Measurements from ENCODE around the gene CBLN3.
A peak's percentile ranks its signal among the peaks of the same experiment; 100 is the strongest.
"Not testable (repeated sequence)": the region's sequence is repeated elsewhere in the genome, so short reads cannot be mapped to it uniquely, and the experiment has no call there.

Gene CBLN3

GRCh38 chr14:24458736-24459135 lies 29.3 kb upstream of the CBLN3 start:
- Histone ChIP-seq H3K4me1 (ENCODE audit: insufficient read depth, low read length) (no peaks in the 10 kb centered on the region), H3K36me3 (ENCODE audit: insufficient read depth, low read length) (no peaks in the 10 kb centered on the region), H3K27ac (ENCODE audit: low read depth, low read length) (no peak overlapping the region), H3K4me3 (ENCODE audit: low read length) (no peak overlapping the region), H3K9me3 (ENCODE audit: insufficient read depth, low read depth, low read length) (peaks cover 10% of the 10 kb centered on the region), H3K27me3 (ENCODE audit: insufficient read depth, low read length) (no peaks in the 10 kb centered on the region), H3K9ac (ENCODE audit: low read depth, low read length) (no peak overlapping the region)
- WGBS, result 89% methylated on average over 1 of the region's 1 CpG

GRCh38 chr14:24456980-24457379 lies 27.5 kb upstream of the CBLN3 start:
- Histone ChIP-seq H3K27me3 (ENCODE audit: insufficient read depth, low read length) (no peaks in the 10 kb centered on the region), H3K9me3 (ENCODE audit: insufficient read depth, low read depth, low read length) (peaks cover 14% of the 10 kb centered on the region), H3K4me3 (ENCODE audit: low read length) (no peak overlapping the region), H3K4me1 (ENCODE audit: insufficient read depth, low read length) (no peaks in the 10 kb centered on the region), H3K36me3 (ENCODE audit: insufficient read depth, low read length) (no peaks in the 10 kb centered on the region), H3K27ac (ENCODE audit: low read depth, low read length) (no peak overlapping the region), H3K9ac (ENCODE audit: low read depth, low read length) (no peak overlapping the region)

DNA sequence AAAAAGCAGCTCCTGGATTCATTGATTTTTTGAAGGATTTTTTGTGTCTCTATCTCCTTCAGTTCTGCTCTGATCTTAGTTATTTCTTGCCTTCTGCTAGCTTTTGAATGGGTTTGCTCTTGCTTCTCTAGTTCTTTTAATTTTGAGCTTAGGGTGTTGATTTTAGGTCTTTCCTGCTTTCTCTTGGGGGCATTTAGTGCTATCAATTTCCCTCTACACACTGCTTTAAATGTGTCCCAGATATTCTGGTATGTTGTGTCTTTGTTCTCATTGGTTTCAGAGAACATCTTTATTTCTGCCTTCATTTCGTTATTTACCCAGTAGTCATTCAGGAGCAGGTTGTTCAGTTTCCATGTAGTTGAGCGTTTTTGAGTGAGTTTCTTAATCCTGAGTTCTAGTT lies 21.4 kb upstream of the CBLN3 start:
- H3K9me3 ChIP-seq (ENCODE audit: insufficient read depth, low read depth, low read length), result peaks cover 14% of the 10 kb centered on the region
- not testable (repeated sequence) for H3K27me3 ChIP-seq (ENCODE audit: insufficient read depth, low read length); H3K9ac ChIP-seq (ENCODE audit: low read depth, low read length); H3K27ac ChIP-seq (ENCODE audit: low read depth, low read length); H3K4me3 ChIP-seq (ENCODE audit: low read length); H3K36me3 ChIP-seq (ENCODE audit: insufficient read depth, low read length); H3K4me1 ChIP-seq (ENCODE audit: insufficient read depth, low read length)
- WGBS, result no CpG with 5 or more reads among the region's 2 CpGs

DNA sequence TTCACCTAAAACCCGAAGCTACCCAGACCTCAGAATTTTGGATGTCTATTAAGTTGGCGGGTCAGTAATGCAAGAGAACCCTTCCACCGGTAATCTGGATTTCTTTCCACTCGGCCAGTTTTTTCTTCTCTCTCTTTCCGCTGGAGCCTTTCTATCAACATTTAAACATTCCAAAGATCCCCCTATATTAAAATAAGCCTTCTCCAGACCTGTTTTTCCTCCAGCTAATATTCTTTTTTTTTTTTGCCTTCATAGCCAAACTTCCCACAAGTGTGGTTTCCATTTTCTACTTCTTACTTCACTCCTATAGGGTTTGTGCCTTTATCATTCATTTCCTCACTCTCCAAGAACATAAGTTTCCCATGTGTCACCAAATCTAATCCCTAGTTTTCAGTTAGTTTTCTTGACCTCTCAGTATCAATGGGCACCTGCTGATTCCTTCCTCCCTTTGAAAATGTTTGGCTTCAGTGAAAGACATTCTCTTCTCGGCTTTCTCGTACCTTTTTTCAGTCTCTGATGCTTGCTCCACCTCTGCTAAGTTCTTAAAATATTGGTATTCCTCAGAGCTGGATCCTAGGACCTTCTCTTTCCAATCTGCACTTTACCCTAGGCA lies 13.7 kb upstream of the CBLN3 start:
- Histone ChIP-seq H3K27me3 (ENCODE audit: insufficient read depth, low read length) (no peaks in the 10 kb centered on the region), H3K9me3 (ENCODE audit: insufficient read depth, low read depth, low read length) (no peaks in the 10 kb centered on the region), H3K36me3 (ENCODE audit: insufficient read depth, low read length) (peaks cover 30% of the 10 kb centered on the region), H3K4me1 (ENCODE audit: insufficient read depth, low read length) (peaks cover 6% of the 10 kb centered on the region), H3K9ac (ENCODE audit: low read depth, low read length) (peak overlapping the region; percentile 82), H3K4me3 (ENCODE audit: low read length) (peak overlapping the region; percentile 78), H3K27ac (ENCODE audit: low read depth, low read length) (peak overlapping the region; percentile 99)
- 5% methylated on average over 5 of the region's 7 CpGs for WGBS

DNA sequence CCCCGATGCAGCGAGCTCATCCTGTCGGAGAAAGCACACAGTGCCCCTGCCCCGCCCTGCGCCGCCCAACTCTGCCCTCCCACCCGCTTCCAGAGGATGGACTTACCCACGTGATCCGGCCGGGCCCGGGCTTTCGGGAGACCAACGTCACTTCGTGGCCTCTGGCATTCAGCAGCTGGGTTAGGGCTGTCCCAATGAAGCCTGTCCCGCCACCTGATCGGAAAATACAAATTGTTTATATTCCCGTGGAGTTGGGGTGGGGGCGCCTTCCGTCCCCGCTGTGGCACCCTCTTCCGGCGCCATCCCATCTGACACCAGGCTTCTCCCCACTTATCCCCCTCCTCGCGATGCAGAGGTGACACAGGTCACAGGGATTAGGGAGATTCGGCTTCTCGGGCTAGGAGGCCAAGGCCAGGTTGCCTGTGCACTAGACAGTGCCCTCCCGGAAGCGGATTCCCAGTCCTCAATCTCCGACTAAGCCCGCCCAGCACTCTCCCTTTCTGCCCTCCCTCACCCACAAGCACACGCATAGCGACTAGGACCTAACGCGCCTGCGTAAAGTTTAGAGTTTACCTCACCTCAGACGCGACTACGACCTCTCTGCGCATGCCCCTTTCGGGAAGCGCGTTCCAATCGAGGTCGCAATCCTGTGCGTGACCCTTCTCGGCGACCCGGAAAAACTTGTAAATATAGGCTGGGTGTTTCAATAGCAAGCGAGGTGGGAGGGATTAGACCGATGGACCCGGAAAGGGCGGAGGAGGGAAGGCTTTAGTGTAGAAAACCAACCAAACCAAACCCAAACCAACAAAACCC lies 13.0 kb upstream of the CBLN3 start, which contains the start of gene SDR39U1:
Gene SDR39U1, minus strand, starts transcription at position 537 of the 813 bp plus-strand sequence. Its CDS starts 7 bp downstream, at position 530.
- Histone ChIP-seq H3K27me3 (ENCODE audit: insufficient read depth, low read length) (no peaks in the 10 kb centered on the region), H3K4me1 (ENCODE audit: insufficient read depth, low read length) (peaks cover 6% of the 10 kb centered on the region), H3K4me3 (ENCODE audit: low read length) (peak within 1 kb of the TSS; percentile 78), H3K36me3 (ENCODE audit: insufficient read depth, low read length) (peaks cover 37% of the 10 kb centered on the region), H3K9ac (ENCODE audit: low read depth, low read length) (peak within 1 kb of the TSS; percentile 90), H3K27ac (ENCODE audit: low read depth, low read length) (peak within 1 kb of the TSS; percentile 99), H3K9me3 (ENCODE audit: insufficient read depth, low read depth, low read length) (no peaks in the 10 kb centered on the region)
- WGBS, result under 1% methylated on average over 50 of the region's 52 CpGs

- peaks cover 41% of the 10 kb centered on the region for H3K36me3 ChIP-seq (ENCODE audit: insufficient read depth, low read length)
- H3K4me1 ChIP-seq (ENCODE audit: insufficient read depth, low read length), result peaks cover 6% of the 10 kb centered on the region
- WGBS, result 2% methylated on average over 12 of the region's 12 CpGs
- peak overlapping the region; percentile 78 for H3K4me3 ChIP-seq (ENCODE audit: low read length)
- no peaks in the 10 kb centered on the region for H3K9me3 ChIP-seq (ENCODE audit: insufficient read depth, low read depth, low read length)
- H3K9ac ChIP-seq (ENCODE audit: low read depth, low read length), result peak overlapping the region; percentile 90
- H3K27ac ChIP-seq (ENCODE audit: low read depth, low read length), result peak overlapping the region; percentile 99; the same call in 1 of the 2 replicates
- H3K27me3 ChIP-seq (ENCODE audit: insufficient read depth, low read length), result no peaks in the 10 kb centered on the region
These were observed 12.4 kb upstream of the CBLN3 start for GRCh38 chr14:24441904-24442239.

GRCh38 chr14:24441485-24441884 lies 12.0 kb upstream of the CBLN3 start:
- peak overlapping the region; percentile 78 for H3K4me3 ChIP-seq (ENCODE audit: low read length)
- peak overlapping the region; percentile 90; the same call in 1 of the 2 replicates for H3K9ac ChIP-seq (ENCODE audit: low read depth, low read length)
- no peaks in the 10 kb centered on the region for H3K9me3 ChIP-seq (ENCODE audit: insufficient read depth, low read depth, low read length)
- 53% methylated on average over 5 of the region's 5 CpGs for WGBS
- H3K27me3 ChIP-seq (ENCODE audit: insufficient read depth, low read length), result no peaks in the 10 kb centered on the region
- no peak overlapping the region for H3K27ac ChIP-seq (ENCODE audit: low read depth, low read length)
- H3K4me1 ChIP-seq (ENCODE audit: insufficient read depth, low read length), result peaks cover 6% of the 10 kb centered on the region
- peaks cover 41% of the 10 kb centered on the region for H3K36me3 ChIP-seq (ENCODE audit: insufficient read depth, low read length)

DNA sequence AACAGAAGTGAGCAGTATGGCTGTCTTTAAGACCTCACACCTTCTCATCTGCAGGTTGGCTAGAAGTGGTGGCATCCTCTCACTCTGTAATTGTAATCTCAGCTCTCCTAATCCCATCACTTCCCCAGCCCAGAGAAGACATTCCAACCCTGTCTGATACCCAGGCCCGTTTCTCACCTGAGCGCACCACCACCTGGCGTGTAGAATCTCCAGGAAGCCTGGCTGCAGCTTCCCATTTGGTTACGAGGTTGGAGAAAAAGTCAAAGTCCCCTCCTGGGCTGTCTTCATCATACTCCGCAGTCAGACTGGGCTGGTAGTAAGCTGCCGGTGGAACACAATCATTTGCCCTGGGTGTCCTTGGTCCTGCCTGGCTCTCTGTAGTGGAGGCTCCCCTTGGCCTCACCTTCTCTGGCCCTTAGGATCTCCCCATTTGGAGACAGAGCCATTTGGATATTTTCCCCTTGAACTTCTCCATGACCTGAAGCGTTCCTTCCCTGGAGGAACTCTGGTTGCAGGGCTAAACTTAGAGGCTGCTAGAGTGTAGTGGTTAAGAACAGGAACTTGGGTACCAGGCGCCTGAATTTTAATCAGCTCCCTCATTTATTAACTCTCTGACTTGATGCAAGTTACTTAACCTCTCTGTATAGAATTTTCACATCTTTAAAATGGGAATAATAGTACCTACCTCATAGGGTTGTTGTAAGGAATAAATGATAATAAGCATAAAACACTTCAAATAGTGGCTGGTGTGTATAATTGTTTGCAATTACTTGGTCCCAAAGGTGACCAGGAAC lies 11.3 kb upstream of the CBLN3 start:
- H3K4me1 ChIP-seq (ENCODE audit: insufficient read depth, low read length), result peaks cover 6% of the 10 kb centered on the region
- no peak overlapping the region; the same call in 1 of the 2 replicates for H3K4me3 ChIP-seq (ENCODE audit: low read length)
- H3K27ac ChIP-seq (ENCODE audit: low read depth, low read length), result no peak overlapping the region
- peaks cover 41% of the 10 kb centered on the region for H3K36me3 ChIP-seq (ENCODE audit: insufficient read depth, low read length)
- H3K27me3 ChIP-seq (ENCODE audit: insufficient read depth, low read length), result no peaks in the 10 kb centered on the region
- H3K9ac ChIP-seq (ENCODE audit: low read depth, low read length), result no peak overlapping the region
- WGBS, result 97% methylated on average over 7 of the region's 8 CpGs
- H3K9me3 ChIP-seq (ENCODE audit: insufficient read depth, low read depth, low read length), result no peaks in the 10 kb centered on the region

- H3K9me3 ChIP-seq (ENCODE audit: insufficient read depth, low read depth, low read length), result no peaks in the 10 kb centered on the region
- peaks cover 41% of the 10 kb centered on the region for H3K36me3 ChIP-seq (ENCODE audit: insufficient read depth, low read length)
- H3K4me1 ChIP-seq (ENCODE audit: insufficient read depth, low read length), result peaks cover 6% of the 10 kb centered on the region
- no peak overlapping the region for H3K9ac ChIP-seq (ENCODE audit: low read depth, low read length)
- H3K4me3 ChIP-seq (ENCODE audit: low read length), result no peak overlapping the region
- H3K27me3 ChIP-seq (ENCODE audit: insufficient read depth, low read length), result no peaks in the 10 kb centered on the region
- no peak overlapping the region for H3K27ac ChIP-seq (ENCODE audit: low read depth, low read length)
- 88% methylated on average over 15 of the region's 15 CpGs for WGBS
These were observed 10.6 kb upstream of the CBLN3 start for GRCh38 chr14:24439830-24440605.

DNA sequence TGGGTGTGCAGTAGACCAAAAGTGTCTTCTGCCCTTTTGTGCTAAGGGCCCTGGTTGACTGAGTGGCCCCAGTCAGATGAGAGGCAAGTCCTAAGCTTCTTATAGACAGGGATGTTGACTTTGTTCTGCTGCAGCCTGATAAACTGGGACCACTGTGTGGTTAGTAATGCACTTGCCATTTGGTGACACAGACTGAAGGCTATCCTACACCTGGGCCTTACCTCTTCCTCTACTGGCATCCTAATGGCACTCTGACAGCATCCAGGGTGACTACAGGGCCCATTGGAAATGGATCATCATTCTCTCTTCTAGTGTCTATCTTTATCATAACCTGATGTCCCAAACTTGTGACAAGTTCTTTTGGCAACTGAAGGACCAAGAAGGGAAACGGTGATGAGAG lies 9.8 kb upstream of the CBLN3 start:
- H3K36me3 ChIP-seq (ENCODE audit: insufficient read depth, low read length), result peaks cover 41% of the 10 kb centered on the region
- H3K4me1 ChIP-seq (ENCODE audit: insufficient read depth, low read length), result peaks cover 6% of the 10 kb centered on the region
- no peak overlapping the region for H3K27ac ChIP-seq (ENCODE audit: low read depth, low read length)
- H3K9ac ChIP-seq (ENCODE audit: low read depth, low read length), result no peak overlapping the region
- no peaks in the 10 kb centered on the region for H3K27me3 ChIP-seq (ENCODE audit: insufficient read depth, low read length)
- 95% methylated on average over 1 of the region's 1 CpG for WGBS
- no peak overlapping the region for H3K4me3 ChIP-seq (ENCODE audit: low read length)
- no peaks in the 10 kb centered on the region for H3K9me3 ChIP-seq (ENCODE audit: insufficient read depth, low read depth, low read length)

Measured in HUES64 (cell line).